GM19438 (cell line): ENCODE results near the gene LMOD3.

ENCODE experiments used
- ATAC-seq: cut with Tn5 transposase; IDR thresholded peaks from one replicate; pipeline ENCODE4 v1.9.1; 2021; ENCODE audit warnings: low read depth; ENCODE audit not compliant: unreplicated experiment

LMOD3 gene

DNA sequence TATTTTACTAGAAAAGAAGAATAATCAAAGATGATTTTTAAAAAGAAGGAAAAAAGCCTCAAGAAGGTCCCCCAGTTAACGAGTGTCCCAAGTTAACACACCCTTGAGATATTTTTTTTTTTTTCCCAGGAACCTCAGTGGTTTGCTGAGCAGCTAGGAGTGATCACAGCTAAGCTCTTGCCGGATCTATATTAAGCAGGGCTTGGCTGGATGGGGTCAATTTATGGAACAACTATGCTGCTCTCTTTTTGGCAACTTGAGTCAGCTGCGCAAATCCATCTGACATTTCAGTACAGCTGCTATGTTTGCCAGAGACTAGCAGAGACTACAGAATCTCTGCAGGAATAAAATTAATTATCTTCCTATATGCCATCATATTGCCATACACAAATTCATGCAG lies at the start of gene LMOD3:
LMOD3 (minus strand) TSS at position 193 of the 400 bp plus-strand sequence. CDS start 209 bp downstream, outside the sequence.
- no peak for ATAC-seq

- no peak for ATAC-seq
Observed at GRCh38 chr3:69172058-69172457, 49.7 kb upstream of the LMOD3 start.

GRCh38 chr3:69166446-69166845 lies 44.1 kb upstream of the LMOD3 start:
- ATAC-seq, result no peak

GRCh38 chr3:69165744-69166143 lies 43.3 kb upstream of the LMOD3 start:
- no peak for ATAC-seq

- ATAC-seq, result no peak
Observed at GRCh38 chr3:69164296-69164695, 41.9 kb upstream of the LMOD3 start.

DNA sequence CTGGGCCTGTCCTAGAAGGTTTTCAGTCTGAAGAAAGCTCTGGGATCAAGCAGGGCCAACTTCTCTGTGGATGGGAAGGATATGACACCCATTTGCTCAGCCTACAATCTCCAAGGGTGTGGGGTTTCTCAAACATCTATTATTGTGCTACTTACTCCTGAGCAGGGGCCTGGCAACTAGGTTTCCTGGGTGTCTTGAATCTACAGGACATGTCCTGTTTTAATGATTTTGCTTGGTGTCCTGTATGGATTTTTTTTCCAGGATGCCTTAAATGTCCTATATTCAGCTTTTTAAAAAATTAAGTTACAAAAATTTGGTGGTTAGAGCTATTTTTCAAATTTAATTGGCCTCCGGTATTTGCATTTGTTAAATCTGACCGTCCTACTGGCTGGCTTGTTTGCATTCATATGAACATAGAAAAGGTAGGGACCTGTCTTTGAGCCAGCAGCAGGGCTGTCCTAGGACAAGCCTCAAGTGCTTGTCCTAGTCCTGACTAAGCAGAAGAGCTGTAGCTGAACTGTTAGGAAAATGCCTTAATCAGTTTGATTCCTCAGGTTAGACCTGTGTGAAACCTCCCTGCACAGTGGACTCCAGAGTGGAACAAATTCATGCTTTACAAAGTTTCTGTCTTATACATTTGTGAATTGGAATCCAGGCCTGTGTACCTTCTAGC lies 40.0 kb upstream of the LMOD3 start:
- no peak for ATAC-seq

DNA sequence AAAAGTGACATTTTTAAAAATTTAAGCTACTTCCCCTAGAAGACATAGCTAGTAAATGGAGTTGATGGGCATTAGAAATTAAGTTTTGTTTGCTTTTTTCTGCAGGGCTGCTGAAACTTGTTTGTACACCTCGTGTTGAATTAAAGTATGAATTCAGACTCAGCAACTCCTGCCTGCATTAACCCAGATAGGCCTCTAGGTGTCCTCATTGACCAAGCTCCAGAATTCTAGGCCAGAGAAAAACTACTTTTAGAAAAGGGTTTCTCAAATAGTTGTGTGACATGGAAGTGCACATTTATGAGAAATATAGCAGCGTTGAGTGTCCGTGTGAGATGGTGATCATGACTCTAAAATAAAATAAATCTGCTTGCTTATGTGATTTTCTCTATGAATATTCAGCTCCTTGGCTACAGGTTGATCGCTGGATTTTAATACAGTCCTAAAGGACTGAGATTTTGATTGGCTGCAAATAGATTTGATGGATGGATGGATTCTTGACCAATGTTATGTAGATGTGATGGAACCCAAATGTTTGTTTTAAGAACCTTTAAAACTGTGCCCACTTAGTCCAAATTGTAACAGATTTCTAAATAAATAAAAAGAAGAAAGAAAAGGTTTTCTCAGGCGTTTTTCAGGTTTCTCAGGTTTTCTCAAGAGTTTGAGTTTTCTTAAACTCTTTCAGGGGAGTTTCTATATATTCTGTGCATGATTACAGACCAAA lies 39.4 kb upstream of the LMOD3 start:
- no peak for ATAC-seq

DNA sequence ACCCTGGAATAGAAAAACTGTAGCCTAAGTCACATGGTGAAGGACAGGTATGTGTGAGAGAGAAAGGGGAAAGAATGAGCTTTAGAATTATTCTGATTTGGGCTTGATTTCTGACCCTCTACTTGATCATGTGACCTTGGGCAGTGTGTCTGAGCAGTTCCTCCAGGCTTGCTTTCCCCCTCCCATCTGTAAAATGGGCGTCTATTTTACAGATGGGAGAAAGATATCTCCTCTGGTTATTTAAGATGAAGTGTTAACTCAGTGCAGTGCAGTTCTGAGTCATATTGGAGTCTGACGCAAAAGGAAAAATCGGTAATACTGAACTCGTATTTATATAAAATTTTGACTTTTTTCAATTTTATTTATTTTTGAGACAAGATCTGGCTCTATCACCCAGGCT lies 38.1 kb upstream of the LMOD3 start:
- no peak for ATAC-seq

DNA sequence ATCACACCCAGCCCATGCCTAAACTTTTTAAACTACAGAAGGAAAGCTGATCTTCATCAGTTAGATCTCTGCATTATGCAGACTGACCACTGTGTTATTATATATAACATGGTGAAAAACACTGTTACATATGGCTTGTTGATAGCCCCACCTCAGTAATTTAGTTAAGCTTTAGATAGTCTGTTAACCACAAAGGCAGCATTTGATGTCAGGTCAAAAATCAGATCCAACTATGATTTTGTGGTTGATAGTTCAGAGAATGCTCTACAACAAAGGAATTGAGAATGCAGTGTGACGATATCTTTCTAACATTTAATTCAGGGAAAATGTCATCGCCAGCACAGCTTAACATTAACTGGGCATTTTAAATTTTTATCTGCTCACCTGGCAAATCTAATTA lies 37.7 kb upstream of the LMOD3 start:
- no peak for ATAC-seq

DNA sequence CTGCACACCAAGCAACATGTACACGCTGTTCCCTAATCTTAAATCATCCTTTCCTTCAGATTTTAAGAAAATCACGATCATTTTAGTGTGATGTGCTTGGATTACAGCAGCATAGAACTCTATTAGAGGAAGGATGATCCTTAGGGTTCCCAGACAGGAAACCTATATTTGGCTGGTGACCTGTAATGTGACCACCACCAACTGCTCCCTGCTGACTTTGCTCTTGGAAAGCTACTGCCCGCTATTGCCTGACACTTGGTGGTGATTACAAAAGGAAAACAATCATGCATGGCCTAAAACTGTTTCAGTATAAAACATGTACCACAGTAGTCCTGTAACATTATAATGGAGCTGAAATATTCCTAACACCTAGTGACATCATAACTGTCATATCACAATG lies 27.2 kb upstream of the LMOD3 start:
- ATAC-seq, result no peak

- ATAC-seq, result no peak
Observed at GRCh38 chr3:69145688-69146087, 23.3 kb upstream of the LMOD3 start.

DNA sequence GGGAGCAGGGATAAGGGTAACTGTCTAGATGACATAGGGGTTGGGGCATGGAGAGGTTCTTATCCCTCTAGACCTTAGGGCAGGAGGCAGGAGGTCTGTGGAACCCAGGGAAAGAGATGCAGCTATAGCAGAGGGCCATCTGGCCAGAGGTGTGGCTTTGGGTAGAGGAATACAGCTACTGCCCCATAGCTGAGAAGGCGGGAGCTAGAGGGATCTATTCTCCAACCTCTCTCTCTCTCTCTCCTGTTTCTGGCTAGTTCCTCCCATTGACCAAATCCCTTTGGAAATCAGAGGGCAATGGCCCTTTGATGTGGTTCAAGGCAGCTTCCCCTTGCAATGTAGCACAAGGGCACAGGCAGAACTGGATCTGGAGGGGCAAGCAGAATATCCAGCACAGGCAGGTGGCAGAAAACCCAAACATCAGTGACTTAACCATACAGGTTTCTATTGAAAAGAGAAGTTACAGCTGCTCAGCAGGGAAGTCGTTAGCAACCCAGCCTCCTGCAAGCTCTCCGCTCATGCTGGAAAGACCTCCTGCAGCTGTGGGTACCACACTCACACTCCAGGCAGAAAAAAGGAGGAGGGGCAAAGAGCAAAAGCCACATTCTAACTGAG lies 22.3 kb upstream of the LMOD3 start:
- ATAC-seq, result no peak

DNA sequence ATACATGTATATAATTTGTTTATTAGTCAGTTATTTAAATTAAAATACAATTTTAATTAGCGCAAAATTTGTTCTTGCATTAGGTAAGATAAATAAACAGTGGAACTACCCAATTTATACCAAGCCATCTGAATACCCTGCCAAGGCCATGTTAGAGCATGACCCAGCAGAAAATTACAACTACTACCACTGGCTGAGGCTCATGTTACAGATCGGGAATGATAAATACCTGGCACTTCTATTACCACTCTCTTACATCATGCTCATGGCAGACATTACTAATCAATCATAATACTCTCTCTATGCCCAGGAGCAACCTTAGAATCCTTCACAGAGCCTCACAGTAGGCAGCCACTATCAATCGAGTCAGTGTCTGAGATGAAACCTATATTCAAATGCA lies 21.2 kb upstream of the LMOD3 start:
- no peak for ATAC-seq

DNA sequence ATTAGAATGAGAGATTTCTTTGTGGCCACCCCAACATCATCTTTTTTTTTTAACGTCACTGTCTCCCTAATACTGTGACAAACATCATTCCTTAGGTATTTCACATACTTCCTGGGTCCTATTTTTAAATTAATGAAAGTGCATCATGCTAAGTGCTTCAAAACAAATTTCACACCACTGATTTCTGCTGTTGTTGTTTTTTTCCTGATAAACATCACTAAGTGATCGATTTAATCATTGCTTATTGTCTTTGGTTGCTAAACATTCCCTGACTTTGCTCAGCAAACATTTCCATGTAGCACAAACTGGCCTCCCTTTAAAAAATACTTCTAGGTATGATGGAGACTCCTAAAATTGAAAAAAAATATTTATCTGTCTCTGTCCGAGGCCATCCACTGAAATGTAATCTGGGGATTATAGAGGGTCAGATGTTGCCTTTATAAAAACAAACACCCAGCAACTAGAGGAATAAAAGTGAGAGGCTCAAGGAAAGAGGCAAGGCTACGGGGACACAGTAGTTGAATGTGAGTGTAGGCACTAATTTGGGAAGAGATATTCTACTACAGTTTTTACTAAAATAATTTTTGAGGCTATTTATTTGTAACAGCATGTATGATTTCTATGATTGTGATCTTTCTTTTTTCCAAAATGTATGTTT lies 20.5 kb upstream of the LMOD3 start:
- ATAC-seq, result no peak

DNA sequence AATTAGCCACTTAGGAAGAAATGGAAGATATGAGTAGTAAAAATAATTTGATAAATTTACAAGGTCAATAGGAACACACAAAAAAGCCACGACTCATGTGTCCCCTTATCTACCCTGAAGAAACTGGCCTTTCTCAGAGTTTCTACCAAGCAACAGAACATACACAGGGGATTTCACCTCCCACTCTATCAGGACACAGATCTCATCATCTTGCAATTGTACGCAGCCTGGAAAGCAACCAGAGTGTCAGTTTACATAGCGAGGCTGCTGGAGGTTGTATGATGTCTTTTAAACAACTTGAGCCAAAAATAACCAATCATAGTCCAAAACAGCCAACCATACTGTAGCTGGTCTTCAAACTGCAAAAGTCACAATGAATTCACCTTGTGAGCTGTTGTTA lies 19.7 kb upstream of the LMOD3 start:
- no peak for ATAC-seq

GRCh38 chr3:69141313-69141712 lies 18.9 kb upstream of the LMOD3 start:
- no peak for ATAC-seq

DNA sequence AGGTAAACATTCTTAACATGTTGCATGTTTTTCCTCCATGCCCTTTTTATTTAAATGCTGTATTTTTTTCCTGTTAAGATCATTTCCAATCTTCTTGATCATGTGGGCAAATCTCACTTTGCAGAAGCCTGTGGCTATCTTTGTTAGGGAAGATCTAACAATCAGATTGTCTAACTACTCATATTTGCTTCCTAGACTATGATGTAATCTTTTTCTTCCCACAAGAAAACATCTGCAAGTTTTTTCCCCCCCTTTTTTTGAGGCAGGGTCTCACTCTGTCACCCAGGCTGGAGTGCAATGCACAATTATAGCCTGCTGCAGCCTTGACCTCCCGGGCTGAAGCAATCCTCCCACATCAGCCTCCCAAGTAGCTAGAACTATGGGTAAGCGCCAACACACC lies 15.0 kb upstream of the LMOD3 start:
- ATAC-seq, result no peak

DNA sequence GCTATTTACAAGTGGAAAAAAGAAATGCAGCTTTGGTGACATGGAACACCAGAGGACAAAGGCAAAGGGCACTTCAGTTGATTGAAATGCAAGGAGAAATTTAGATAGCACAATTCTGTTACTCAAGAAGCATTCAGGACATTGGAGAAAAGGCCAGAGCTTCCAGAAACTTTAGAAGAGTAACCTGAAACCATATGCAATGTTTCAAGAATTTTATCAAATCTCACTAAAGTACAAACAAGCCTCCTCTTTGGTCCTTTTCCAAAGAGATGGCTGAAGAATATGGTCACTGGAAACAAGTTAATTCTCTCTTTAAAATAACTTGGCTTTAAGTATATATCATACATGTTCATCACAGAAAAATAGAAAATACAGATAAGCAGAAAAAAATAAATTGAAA lies 14.6 kb upstream of the LMOD3 start:
- ATAC-seq, result no peak

DNA sequence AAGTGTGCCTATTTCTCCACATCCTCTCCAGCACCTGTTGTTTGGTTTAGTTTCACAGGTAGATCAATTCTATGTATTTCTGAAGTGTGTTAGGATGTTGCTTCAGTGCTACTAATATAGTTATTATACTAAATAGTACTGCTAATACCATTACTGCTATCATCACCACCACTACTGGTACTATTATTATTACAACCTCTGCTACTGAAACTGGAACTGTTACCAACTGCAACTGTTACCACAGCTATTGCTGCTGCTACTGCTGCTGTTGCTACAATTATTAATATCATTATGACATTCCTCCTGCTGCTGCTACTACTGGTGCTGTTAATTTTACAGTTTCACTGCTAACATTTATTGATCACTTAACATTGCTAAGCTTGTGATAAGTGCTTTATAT lies 8.3 kb upstream of the LMOD3 start:
- peak; percentile 66 for ATAC-seq

DNA sequence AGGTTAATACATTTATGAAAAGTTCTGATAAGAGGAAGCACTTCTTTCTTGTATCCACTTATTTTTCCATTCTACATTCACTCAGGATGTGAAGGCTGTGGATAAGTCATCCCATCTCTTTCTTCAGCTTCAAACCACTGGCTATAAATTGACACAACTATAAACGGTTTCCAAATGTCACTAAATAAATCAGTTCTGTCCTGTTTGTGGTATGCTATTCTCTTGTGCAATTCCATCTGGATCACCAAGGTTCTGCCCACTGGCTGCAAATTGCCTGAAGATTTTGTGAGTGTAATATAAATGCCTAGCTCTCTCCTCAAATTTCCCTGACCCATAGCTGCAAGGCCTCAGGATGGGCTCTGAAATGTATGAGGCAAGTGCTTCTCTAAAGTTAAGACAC lies 7.1 kb upstream of the LMOD3 start:
- no peak for ATAC-seq

DNA sequence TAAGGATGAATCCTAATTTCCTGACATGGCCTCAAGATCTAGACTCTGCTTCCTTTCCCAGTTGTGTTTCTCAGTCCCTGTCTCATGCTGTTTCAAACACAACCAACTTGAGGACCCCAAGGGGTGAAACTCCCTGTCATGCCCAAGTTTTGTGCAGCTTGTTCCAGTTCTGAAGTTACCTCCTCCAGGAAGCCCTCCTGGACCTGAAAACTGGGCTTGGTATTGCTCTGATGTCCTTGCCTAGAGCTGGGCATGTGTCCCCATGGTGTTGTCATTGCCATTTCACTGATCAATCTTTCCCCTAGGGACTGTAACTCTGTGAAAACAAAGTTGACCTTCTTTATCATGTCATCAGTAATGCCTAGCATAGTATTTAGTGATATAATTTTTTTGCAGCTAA lies 6.1 kb upstream of the LMOD3 start:
- ATAC-seq, result no peak
